GM12878 (cell line): ENCODE measurements around the gene BAIAP2L1. TPM values are rescaled to one million over a fixed set of nuclear protein-coding genes. Genes with fewer than 3 reads are reported as not detected.

Experiments
- ATAC-seq: fragments of 200-7000 bp; cut with Tn5 transposase; 3 replicates; pipeline ENCODE4 v1.9.1; 2020; ENCODE audit warnings: mild to moderate bottlenecking, moderate library complexity
- BruUV-seq: library from RNA; stranded (reverse); fragments of 400-500 nt; replicated peaks from 2 replicates; lab custom pipeline; 2021; lab: Mats Ljungman, UMichigan
- CTCF ChIA-PET: fragments of 300-600 bp; sonication (Branson Sonifier 250); formaldehyde crosslinking; extraction: SDS; loops from one replicate; lab custom pipeline; 2021; ENCODE audit warnings: inconsistent platforms; lab: Yijun Ruan, JAX
- POLR2A ChIA-PET: fragments of 350-600 bp; formaldehyde crosslinking; extraction: SDS; loops from one replicate; lab custom pipeline; 2021; ENCODE audit warnings: inconsistent platforms; lab: Charles Lee
- RAD21 ChIA-PET: fragments of 300-600 bp; sonication (Branson Sonifier 250); formaldehyde crosslinking; loops from one replicate; lab custom pipeline; 2023; ENCODE audit warnings: antibody characterized with exemption; ENCODE audit not compliant: unreplicated experiment; lab: Charles Lee
- SMC1A ChIA-PET: fragments of 300-600 bp; sonication (Branson Sonifier 250); formaldehyde crosslinking; loops from one replicate; lab custom pipeline; 2023; ENCODE audit not compliant: unreplicated experiment, uncharacterized antibody; lab: Charles Lee
- DNase-seq: peaks from one replicate; pipeline ENCODE4 v3.0.0-alpha.2; 2011; ENCODE audit warnings: low read depth, low spot score
- FAIRE-seq: peaks from 3 replicates; lab custom pipeline; 2011; peaks lifted over from hg19 to GRCh38; lab: Jason Lieb, UNC
- H2AFZ ChIP-seq: 2 replicates; pipeline ENCODE4 v1.6.0; 2011; ENCODE audit warnings: low read depth, low read length, control low read depth; ENCODE audit not compliant: control insufficient read depth
- H3K27ac ChIP-seq: 2 replicates; pipeline ENCODE4 v1.5.1; 2011; ENCODE audit warnings: control low read depth; ENCODE audit not compliant: control insufficient read depth, insufficient read depth
- H3K27me3 ChIP-seq, 2 experiments: replicated peaks in 1 of 2; 2 replicates each; pipeline versions ENCODE4 v1.6.0 to v1.6.1; 2011; ENCODE audit warnings: low read length in 1 of 2; ENCODE audit not compliant: control insufficient read depth in 2 of 2, insufficient read depth in 2 of 2
- H3K36me3 ChIP-seq, 2 experiments: 2 replicates each; pipeline ENCODE4 v1.5.1; 2011; ENCODE audit warnings: low read length in 1 of 2; ENCODE audit not compliant: control insufficient read depth in 2 of 2, insufficient read depth in 2 of 2
- H3K4me1 ChIP-seq: 2 replicates; pipeline ENCODE4 v1.6.1; 2011; ENCODE audit warnings: mild to moderate bottlenecking, low read length, moderate library complexity, mixed read lengths; ENCODE audit not compliant: control insufficient read depth, insufficient read depth
- H3K4me2 ChIP-seq: 2 replicates; pipeline ENCODE4 v1.6.0; 2011; ENCODE audit warnings: control low read depth; ENCODE audit not compliant: control insufficient read depth, insufficient read depth
- H3K4me3 ChIP-seq: fragments of 200-600 bp; sonication (generic); 2 replicates; pipeline ENCODE4 v1.5.1; 2016
- H3K79me2 ChIP-seq: 2 replicates; pipeline ENCODE4 v1.6.0; 2011; ENCODE audit warnings: low read length; ENCODE audit not compliant: control insufficient read depth, insufficient read depth
- H3K9ac ChIP-seq: 2 replicates; pipeline ENCODE4 v1.8.0; 2011; ENCODE audit warnings: low read length, control low read depth, mixed read lengths; ENCODE audit not compliant: control insufficient read depth, insufficient read depth
- H3K9me3 ChIP-seq: replicated peaks from 3 replicates; pipeline ENCODE4 v1.5.1; 2011; ENCODE audit warnings: mild to moderate bottlenecking, low read length; ENCODE audit not compliant: control insufficient read depth, insufficient read depth
- H4K20me1 ChIP-seq: 2 replicates; pipeline ENCODE4 v1.6.0; 2011; ENCODE audit not compliant: control insufficient read depth, insufficient read depth
- BHLHE40 ChIP-seq, 2 experiments: fragments of 450-650 bp in 1 of 2; IDR thresholded peaks; 2 replicates each; pipeline ENCODE4 v1.6.1; 2011 to 2017; ENCODE audit warnings: low read depth in 2 of 2, borderline replicate concordance in 1 of 2, improper control_type of control experiment in 1 of 2, low read length in 1 of 2, mild to moderate bottlenecking in 1 of 2
- BMI1 ChIP-seq: fragments of 450-650 bp; IDR thresholded peaks from 2 replicates; pipeline ENCODE4 v1.6.1; 2016; ENCODE audit warnings: mild to moderate bottlenecking, moderate library complexity, borderline replicate concordance
- CBFB ChIP-seq: IDR thresholded peaks from 2 replicates; pipeline ENCODE4 v1.6.1; 2016; ENCODE audit warnings: antibody characterized with exemption, low read depth
- CHD4 ChIP-seq: fragments of 200-600 bp; sonication (generic); IDR thresholded peaks from 2 replicates; pipeline ENCODE4 v1.6.1; 2016; ENCODE audit warnings: mild to moderate bottlenecking
- EP300 ChIP-seq, 2 experiments: fragments of 150-350 bp in 1 of 2; IDR thresholded peaks; 2 replicates each; pipeline ENCODE4 v1.6.1; 2011 to 2012; ENCODE audit warnings: low read depth in 2 of 2, low read length in 2 of 2, borderline replicate concordance in 1 of 2, improper control_type of control experiment in 1 of 2, inconsistent platforms in 1 of 2; ENCODE audit not compliant: control insufficient read depth in 1 of 2
- ESRRA ChIP-seq: IDR thresholded peaks from 2 replicates; pipeline ENCODE4 v1.6.1; 2012; ENCODE audit warnings: mild to moderate bottlenecking, low read length, improper control_type of control experiment
- EZH2 ChIP-seq: IDR thresholded peaks from 2 replicates; pipeline ENCODE4 v1.6.1; 2012; ENCODE audit warnings: low read depth, mild to moderate bottlenecking, control low read depth, inconsistent platforms, low read length, borderline replicate concordance; ENCODE audit not compliant: control insufficient read depth
- FOXK2 ChIP-seq: fragments of 450-650 bp; IDR thresholded peaks from 2 replicates; pipeline ENCODE4 v1.6.1; 2017; ENCODE audit warnings: mild to moderate bottlenecking, moderate library complexity
- GABPA ChIP-seq: IDR thresholded peaks from 2 replicates; pipeline ENCODE4 v1.6.1; 2014; ENCODE audit warnings: antibody characterized with exemption, low read depth, mild to moderate bottlenecking, inconsistent platforms
- MYB ChIP-seq: fragments of 150-350 bp; IDR thresholded peaks from 2 replicates; pipeline ENCODE4 v1.6.1; 2014; ENCODE audit warnings: mild to moderate bottlenecking, low read depth, low read length, borderline replicate concordance
- NFYB ChIP-seq: IDR thresholded peaks from 2 replicates; pipeline ENCODE4 v1.6.1; 2011; ENCODE audit warnings: low read depth, mild to moderate bottlenecking, low read length, improper control_type of control experiment, moderate library complexity; ENCODE audit not compliant: insufficient read depth
- PML ChIP-seq: IDR thresholded peaks from 2 replicates; pipeline ENCODE4 v1.6.1; 2012; ENCODE audit warnings: low read length, inconsistent platforms
- SREBF1 ChIP-seq: IDR thresholded peaks from 2 replicates; pipeline ENCODE4 v1.6.1; 2012; ENCODE audit warnings: mild to moderate bottlenecking, low read length
- SREBF2 ChIP-seq: IDR thresholded peaks from 2 replicates; pipeline ENCODE4 v1.6.1; 2012; ENCODE audit warnings: mild to moderate bottlenecking, low read length
- TCF3 ChIP-seq: IDR thresholded peaks from 2 replicates; pipeline ENCODE4 v1.6.1; 2012; ENCODE audit warnings: low read depth, mild to moderate bottlenecking, low read length, borderline replicate concordance; ENCODE audit not compliant: insufficient read depth
- WGBS: methylation state at CpG from one replicate; pipeline ENCODE4 v1.1.6; 2016; ENCODE audit warnings: low lambda C conversion rate; ENCODE audit not compliant: insufficient replicate concordance, insufficient coverage; ENCODE audit errors: missing lambda C conversion rate; 5-methylcytosine and 5-hydroxymethylcytosine counted together
- in situ Hi-C: fragments of 300-500 bp; cut with MboI; formaldehyde crosslinking; loops from 9 replicates; pipeline ENCODE4 v1.14.3; 2018; ENCODE audit warnings: mixed read lengths
- intact Hi-C: fragments of 100-400 bp; cut with micrococcal nuclease; formaldehyde crosslinking; loops from one replicate; pipeline ENCODE4 v1.14.2; 2022; ENCODE audit not compliant: unreplicated experiment
- polyA plus RNA-seq, 11 experiments: library from polyadenylated mRNA; depleted of rRNA in 4 of 11; unstranded in 6 of 11; stranded (reverse) in 5 of 11; fragments of >200 nt; fragmentation: Nextera tagmentation in 4 of 11; fragmentation: Illumina TruSeq in 1 of 11; extraction: Ambion mirVana in 4 of 11; extraction: Trizol in 1 of 11; gene quantifications; 1 replicate in 1 of 11; 2 replicates in 10 of 11; pipeline versions ENCODE4 v1.2.1 to v1.2.3, GENCODE V29; 2011 to 2016; ENCODE audit warnings: inconsistent platforms in 2 of 11, missing spikeins in 2 of 11, low read depth in 1 of 11
- total RNA-seq, 4 experiments: library from RNA; depleted of rRNA in 3 of 4; stranded (reverse); fragments of >200 nt in 3 of 4; fragmentation: Illumina TruSeq in 1 of 4; extraction: Trizol in 1 of 4; gene quantifications; 2 replicates each; pipeline versions ENCODE4 v1.2.1 to v1.2.3, GENCODE V29; 2013 to 2021
- TF ChIP-seq, protein P1 (sequence below): fragments of 450-650 bp; IDR thresholded peaks from 2 replicates; pipeline ENCODE4 v1.6.1; 2016; ENCODE audit warnings: mild to moderate bottlenecking

BAIAP2L1 gene
- total and polyA plus RNA-seq, 10 of the 15 experiments (the other 5 are each of a cell fraction or from before 2014, with no cell fraction given): 8.9 to 60.2 (median 35.7) TPM

DNA sequence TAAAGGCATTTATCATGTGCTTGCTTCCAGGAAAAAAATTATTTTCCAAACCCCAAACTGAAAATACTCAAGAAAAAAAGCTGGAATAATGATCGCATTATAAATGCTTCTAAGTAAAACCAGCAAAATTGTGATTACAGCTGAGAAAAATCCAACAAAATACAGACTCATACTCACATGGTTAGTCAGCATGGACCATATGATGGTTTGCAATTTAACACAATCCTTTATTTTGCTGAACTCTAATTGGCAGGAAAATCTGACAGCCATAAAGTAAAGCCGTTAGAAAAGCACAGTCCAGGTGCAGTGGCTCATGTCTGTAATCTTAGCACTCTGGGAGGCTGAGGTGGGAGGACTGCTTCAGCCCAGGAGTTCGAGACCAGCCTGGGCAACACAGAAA, 59.8 kb downstream of the BAIAP2L1 start:
- intact Hi-C loops (no loop called here), in situ Hi-C loops (no loop called here)
- Histone ChIP-seq H3K27me3 (no peaks in the 10 kb centered on the region), H2AFZ (no peak overlapping the region), H3K79me2 (no peaks in the 10 kb centered on the region; the same call in 1 of the 2 replicates), H3K4me1 (no peaks in the 10 kb centered on the region), H3K9me3 (peaks cover 2% of the 10 kb centered on the region; the same call in 2 of the 3 replicates), H3K9ac (no peak overlapping the region), H3K4me3 (no peak overlapping the region), H3K36me3 (peaks cover 0 to 3% of the 10 kb centered on the region in 2 experiments; a peak in 1 of 4 replicates), H3K4me2 (no peak overlapping the region), H4K20me1 (no peaks in the 10 kb centered on the region), H3K27ac (no peak overlapping the region)
- RAD21 ChIA-PET: no interaction called here
- CTCF ChIA-PET: interaction anchor here (0.6 kb wide), 1 partner anchor 21 kb away, joined by 3 read pairs; no protein-coding TSS in a partner anchor
- POLR2A ChIA-PET: no interaction called here
- FAIRE-seq (no peak), DNase-seq (no peak), ATAC-seq (no peak)
- WGBS: 97% methylated on average over 3 of the region's 3 CpGs
- BruUV-seq: no TSS peak
- TF ChIP-seq FOXK2 (no peak), GABPA (no peak), CHD4 (no peak), TCF3 (no peak), SREBF2 (no peak), NFYB (no peak), CBFB (no peak), EZH2 (no peak), MYB (no peak), BMI1 (no peak), ESRRA (no peak), BHLHE40 (IDR thresholded peaks at IDR 0.05; ENCODE audit: borderline replicate concordance in 1 of 2, low read depth in 2 of 2, low read length in 1 of 2) (no peak), PML (no peak), SREBF1 (no peak), EP300 (IDR thresholded peaks at IDR 0.05; ENCODE audit: borderline replicate concordance in 1 of 2, control insufficient read depth in 1 of 2, low read depth in 2 of 2, low read length in 2 of 2) (no peak)
- TF ChIP-seq, protein P1, sequence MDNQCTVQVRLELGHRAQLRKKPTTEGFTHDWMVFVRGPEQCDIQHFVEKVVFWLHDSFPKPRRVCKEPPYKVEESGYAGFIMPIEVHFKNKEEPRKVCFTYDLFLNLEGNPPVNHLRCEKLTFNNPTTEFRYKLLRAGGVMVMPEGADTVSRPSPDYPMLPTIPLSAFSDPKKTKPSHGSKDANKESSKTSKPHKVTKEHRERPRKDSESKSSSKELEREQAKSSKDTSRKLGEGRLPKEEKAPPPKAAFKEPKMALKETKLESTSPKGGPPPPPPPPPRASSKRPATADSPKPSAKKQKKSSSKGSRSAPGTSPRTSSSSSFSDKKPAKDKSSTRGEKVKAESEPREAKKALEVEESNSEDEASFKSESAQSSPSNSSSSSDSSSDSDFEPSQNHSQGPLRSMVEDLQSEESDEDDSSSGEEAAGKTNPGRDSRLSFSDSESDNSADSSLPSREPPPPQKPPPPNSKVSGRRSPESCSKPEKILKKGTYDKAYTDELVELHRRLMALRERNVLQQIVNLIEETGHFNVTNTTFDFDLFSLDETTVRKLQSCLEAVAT: no peak
- SMC1A ChIA-PET: no interaction called here
